Measurements from ENCODE around the gene C3orf20.

Gene C3orf20

DNA sequence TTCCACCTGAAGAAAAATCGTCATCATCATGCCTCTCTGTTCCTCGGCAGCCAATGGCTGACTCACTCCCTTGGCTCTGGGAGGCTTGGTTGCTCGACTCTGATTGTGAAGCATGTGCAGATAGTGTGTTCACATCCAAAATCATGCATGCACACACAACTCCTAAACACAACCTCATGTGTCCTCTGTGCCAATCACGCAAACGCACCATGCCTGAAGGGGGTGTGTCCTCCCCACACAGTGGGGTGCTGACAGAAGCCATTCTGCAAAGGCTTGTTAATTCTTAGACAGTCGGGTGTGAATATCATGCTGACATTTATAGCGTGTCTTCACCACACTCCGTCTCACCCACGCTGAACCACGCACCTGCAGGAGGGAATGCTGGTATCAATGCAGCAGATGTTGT lies 34.8 kb upstream of the C3orf20 start:
- TF ChIP-seq, protein P1, sequence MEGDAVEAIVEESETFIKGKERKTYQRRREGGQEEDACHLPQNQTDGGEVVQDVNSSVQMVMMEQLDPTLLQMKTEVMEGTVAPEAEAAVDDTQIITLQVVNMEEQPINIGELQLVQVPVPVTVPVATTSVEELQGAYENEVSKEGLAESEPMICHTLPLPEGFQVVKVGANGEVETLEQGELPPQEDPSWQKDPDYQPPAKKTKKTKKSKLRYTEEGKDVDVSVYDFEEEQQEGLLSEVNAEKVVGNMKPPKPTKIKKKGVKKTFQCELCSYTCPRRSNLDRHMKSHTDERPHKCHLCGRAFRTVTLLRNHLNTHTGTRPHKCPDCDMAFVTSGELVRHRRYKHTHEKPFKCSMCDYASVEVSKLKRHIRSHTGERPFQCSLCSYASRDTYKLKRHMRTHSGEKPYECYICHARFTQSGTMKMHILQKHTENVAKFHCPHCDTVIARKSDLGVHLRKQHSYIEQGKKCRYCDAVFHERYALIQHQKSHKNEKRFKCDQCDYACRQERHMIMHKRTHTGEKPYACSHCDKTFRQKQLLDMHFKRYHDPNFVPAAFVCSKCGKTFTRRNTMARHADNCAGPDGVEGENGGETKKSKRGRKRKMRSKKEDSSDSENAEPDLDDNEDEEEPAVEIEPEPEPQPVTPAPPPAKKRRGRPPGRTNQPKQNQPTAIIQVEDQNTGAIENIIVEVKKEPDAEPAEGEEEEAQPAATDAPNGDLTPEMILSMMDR (conservative IDR thresholded peaks at IDR 0.05; ENCODE audit: control insufficient read depth, insufficient read depth, low read depth, low read length), result no peak
- H3K4me3 ChIP-seq (ENCODE audit: control insufficient read depth, low read depth, low read length), result no peak overlapping the region
- DNase-seq (ENCODE audit: low read depth), result peak; percentile 11

DNA sequence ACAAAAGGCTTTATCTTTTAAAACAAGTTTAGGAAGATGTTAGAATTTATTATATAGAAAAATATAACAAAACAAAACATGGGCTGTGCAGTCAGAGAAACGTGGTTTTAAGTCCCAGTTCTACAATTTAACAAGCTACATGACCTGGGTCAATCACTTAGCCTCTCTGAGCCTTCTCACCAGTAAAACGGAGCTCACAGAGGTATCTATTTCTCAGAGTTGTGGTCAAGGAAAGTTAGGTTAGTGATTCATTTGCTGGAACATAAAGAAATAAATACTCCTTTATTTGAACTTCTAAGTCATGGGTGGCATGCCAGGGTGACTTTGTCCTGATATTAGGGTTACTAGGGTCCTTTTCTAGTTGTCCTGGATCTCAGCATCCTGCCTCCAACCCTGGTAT lies 34.2 kb upstream of the C3orf20 start:
- H3K4me3 ChIP-seq (ENCODE audit: control insufficient read depth, low read depth, low read length), result no peak overlapping the region
- no peak for DNase-seq (ENCODE audit: low read depth)
- TF ChIP-seq, protein P1 (conservative IDR thresholded peaks at IDR 0.05; ENCODE audit: control insufficient read depth, insufficient read depth, low read depth, low read length), result no peak

DNA sequence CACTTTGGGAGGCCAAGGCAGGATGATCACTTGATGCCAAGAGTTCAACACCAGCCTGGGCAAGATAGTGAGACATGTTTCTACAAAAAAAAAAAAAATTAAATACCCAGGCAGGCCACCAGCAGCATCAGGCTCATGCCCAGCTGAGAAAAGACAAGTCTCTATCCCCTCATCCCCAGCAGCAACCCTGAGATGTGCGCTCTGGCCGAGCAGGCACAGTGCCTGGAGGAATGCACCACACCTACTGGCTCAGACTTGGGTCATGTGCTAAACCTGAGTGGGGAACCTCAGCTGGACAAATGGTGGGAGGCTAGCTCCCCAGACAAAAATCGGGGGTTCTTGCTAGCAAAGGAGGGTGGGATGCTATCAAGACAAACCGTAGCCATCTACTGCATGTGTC lies 33.6 kb upstream of the C3orf20 start:
- no peak for DNase-seq (ENCODE audit: low read depth)
- TF ChIP-seq, protein P1 (conservative IDR thresholded peaks at IDR 0.05; ENCODE audit: control insufficient read depth, insufficient read depth, low read depth, low read length), result no peak
- H3K4me3 ChIP-seq (ENCODE audit: control insufficient read depth, low read depth, low read length), result no peak overlapping the region

DNA sequence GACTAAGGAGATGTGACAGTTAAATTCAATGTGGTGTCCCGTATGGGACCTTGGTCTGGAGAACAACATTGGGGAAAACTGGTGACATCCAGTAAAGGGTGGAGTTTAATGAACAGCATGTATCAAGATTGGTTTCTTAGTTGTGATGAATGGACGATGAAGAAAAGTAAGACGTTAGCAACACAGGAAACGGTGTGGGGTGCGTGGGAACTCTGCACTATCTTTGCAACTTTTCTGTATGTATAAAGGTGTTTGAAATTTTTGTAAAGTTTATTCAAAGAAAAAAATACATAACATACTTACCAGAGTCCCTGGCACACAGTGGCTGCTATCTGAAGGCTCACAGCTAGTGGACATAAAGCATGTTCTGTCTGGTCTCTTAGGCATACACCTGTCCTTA lies 29.5 kb upstream of the C3orf20 start:
- no peak overlapping the region for H3K4me3 ChIP-seq (ENCODE audit: control insufficient read depth, low read depth, low read length)
- TF ChIP-seq, protein P1 (conservative IDR thresholded peaks at IDR 0.05; ENCODE audit: control insufficient read depth, insufficient read depth, low read depth, low read length), result no peak
- no peak for DNase-seq (ENCODE audit: low read depth)

DNA sequence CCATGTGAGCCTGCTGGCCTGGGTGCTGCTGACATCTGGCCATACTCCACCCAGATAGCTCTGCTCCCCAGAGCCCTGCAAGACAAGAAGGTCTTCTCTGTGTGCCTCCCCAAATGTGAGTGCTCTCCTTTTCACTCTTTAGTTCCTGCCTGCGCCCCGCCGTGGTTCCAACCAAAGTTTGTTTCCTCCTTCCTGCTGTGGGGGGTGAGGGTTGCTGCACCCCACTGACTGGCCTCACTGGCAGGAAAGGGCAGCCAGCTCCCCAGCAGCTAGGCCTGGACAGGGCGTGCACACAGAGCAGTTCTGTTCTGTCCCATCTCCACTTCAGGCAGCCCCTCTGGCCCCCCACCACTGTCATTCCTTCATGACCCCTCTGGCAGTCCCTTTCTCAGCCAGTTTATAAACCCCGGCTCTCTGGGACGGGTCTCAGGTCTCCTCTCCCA lies 28.8 kb upstream of the C3orf20 start:
- H3K4me3 ChIP-seq (ENCODE audit: control insufficient read depth, low read depth, low read length), result no peak overlapping the region
- TF ChIP-seq, protein P1 (conservative IDR thresholded peaks at IDR 0.05; ENCODE audit: control insufficient read depth, insufficient read depth, low read depth, low read length), result no peak
- DNase-seq (ENCODE audit: low read depth), result no peak

DNA sequence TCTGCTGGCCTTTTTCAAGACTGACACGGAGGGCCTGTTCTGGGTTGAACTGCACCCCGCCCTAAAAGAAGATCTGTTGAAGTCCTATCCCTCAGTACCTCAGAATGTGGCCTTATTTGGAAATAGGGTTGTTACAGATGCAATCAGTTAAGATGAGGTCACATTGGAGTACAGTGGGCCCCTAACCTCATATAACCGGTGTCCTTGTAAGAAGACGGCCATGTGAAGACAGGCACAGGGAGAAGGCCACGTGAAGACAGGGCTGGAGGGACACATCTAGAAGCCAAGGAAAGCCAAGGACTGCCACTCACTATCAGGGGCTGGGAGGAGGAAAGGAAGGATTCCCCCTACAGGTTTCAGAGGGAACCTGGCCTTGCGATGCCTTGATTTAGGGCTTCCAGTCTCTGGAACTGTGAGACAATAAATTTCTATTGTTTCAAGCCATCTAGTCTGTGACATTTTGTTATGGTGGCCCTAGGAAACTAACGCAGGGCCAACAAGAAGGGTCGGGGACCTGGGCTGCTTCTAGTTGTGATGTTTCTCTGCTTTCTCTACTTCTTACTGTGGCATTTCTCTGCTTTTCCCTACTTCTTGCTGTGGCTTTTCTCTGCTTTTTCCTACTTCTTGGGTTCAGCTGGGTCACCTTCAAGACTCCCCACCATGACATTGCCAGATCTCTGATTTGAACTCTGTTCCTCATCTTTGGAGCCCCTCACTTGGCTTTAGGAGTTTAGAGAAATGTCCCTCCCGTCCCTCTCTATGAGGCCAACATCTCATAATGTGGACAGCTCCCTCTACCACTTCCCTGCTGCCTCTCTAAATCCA lies 28.1 kb upstream of the C3orf20 start:
- TF ChIP-seq, protein P1 (conservative IDR thresholded peaks at IDR 0.05; ENCODE audit: control insufficient read depth, insufficient read depth, low read depth, low read length), result peak; percentile 15
- DNase-seq (ENCODE audit: low read depth), result no peak
- H3K4me3 ChIP-seq (ENCODE audit: control insufficient read depth, low read depth, low read length), result no peak overlapping the region

Measured in fibroblast of mammary gland (primary cell).